ENCODE measurements around the gene SULT1C4.

DNA sequence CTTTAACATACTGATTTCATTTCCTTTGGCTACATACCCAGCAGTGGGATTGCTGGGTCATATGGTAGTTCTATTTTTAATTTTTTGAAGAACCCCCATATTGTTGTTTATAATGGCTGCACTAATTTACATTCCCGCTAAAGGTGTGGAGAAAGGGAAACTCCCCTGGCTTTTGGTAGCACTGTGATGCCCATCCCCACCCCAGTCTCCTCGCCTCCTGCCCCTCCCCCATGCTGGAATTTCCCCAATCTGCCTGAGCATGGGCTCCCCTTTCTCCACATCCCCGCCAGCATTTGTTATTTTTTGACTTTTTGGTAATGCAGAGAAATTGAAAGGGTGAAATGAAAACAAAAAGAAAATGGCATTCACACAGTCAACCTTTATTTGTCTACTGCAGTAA, 30.0 kb upstream of the SULT1C4 start:
- TF ChIP-seq EZH2 (IDR thresholded peaks at IDR 0.05; ENCODE audit: low read depth, low read length, severe bottlenecking) (no peak), SIN3A (conservative IDR thresholded peaks at IDR 0.05 in 1 of 2, IDR thresholded peaks at IDR 0.05 in 1 of 2; ENCODE audit: low read depth in 1 of 2, low read length in 2 of 2) (no peak), SAP30 (IDR thresholded peaks at IDR 0.05; ENCODE audit: insufficient read depth, insufficient replicate concordance, low read length) (no peak), FOSL1 (IDR thresholded peaks at IDR 0.05; ENCODE audit: insufficient read depth, low read depth, low read length) (no peak), SP1 (IDR thresholded peaks at IDR 0.05; ENCODE audit: low read depth, low read length) (no peak), POLR2A (IDR thresholded peaks at IDR 0.05; ENCODE audit: control extremely low read depth in 1 of 2, low read depth in 2 of 2, low read length in 2 of 2) (no peak), GABPA (IDR thresholded peaks at IDR 0.05; ENCODE audit: borderline replicate concordance, insufficient read depth, low read length) (no peak)
- TF ChIP-seq, protein P1, sequence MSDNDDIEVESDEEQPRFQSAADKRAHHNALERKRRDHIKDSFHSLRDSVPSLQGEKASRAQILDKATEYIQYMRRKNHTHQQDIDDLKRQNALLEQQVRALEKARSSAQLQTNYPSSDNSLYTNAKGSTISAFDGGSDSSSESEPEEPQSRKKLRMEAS (IDR thresholded peaks at IDR 0.05): no peak
- TF ChIP-seq, protein P2, sequence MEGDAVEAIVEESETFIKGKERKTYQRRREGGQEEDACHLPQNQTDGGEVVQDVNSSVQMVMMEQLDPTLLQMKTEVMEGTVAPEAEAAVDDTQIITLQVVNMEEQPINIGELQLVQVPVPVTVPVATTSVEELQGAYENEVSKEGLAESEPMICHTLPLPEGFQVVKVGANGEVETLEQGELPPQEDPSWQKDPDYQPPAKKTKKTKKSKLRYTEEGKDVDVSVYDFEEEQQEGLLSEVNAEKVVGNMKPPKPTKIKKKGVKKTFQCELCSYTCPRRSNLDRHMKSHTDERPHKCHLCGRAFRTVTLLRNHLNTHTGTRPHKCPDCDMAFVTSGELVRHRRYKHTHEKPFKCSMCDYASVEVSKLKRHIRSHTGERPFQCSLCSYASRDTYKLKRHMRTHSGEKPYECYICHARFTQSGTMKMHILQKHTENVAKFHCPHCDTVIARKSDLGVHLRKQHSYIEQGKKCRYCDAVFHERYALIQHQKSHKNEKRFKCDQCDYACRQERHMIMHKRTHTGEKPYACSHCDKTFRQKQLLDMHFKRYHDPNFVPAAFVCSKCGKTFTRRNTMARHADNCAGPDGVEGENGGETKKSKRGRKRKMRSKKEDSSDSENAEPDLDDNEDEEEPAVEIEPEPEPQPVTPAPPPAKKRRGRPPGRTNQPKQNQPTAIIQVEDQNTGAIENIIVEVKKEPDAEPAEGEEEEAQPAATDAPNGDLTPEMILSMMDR (IDR thresholded peaks at IDR 0.05; ENCODE audit: control extremely low read depth in 1 of 3, insufficient read depth in 1 of 3, low read depth in 1 of 3, low read length in 3 of 3): no peak

All from H1 (cell line).